GM13976 (cell line): ENCODE data around the gene RALGAPA1.

ENCODE experiments used
- DNase-seq: peaks from one replicate; pipeline ENCODE4 v3.0.0; 2012; ENCODE audit warnings: low spot score
- in situ Hi-C: fragments of 300-500 bp; cut with MboI; formaldehyde crosslinking; loops from one replicate; pipeline ENCODE4 v1.12.0; 2022; ENCODE audit warnings: low sequenced_read_pairs, mixed read lengths, inconsistent platforms; ENCODE audit not compliant: unreplicated experiment
- TF ChIP-seq, protein P1 (sequence below): IDR thresholded peaks from 2 replicates; pipeline ENCODE4 v1.5.1; 2012; ENCODE audit warnings: borderline replicate concordance, mild to moderate bottlenecking; ENCODE audit not compliant: insufficient read depth; ENCODE audit errors: extremely low read depth, missing control alignments, control extremely low read depth

Gene RALGAPA1

GRCh38 chr14:35534208-35534872, 274.8 kb downstream of the RALGAPA1 start:
- TF ChIP-seq, protein P1, sequence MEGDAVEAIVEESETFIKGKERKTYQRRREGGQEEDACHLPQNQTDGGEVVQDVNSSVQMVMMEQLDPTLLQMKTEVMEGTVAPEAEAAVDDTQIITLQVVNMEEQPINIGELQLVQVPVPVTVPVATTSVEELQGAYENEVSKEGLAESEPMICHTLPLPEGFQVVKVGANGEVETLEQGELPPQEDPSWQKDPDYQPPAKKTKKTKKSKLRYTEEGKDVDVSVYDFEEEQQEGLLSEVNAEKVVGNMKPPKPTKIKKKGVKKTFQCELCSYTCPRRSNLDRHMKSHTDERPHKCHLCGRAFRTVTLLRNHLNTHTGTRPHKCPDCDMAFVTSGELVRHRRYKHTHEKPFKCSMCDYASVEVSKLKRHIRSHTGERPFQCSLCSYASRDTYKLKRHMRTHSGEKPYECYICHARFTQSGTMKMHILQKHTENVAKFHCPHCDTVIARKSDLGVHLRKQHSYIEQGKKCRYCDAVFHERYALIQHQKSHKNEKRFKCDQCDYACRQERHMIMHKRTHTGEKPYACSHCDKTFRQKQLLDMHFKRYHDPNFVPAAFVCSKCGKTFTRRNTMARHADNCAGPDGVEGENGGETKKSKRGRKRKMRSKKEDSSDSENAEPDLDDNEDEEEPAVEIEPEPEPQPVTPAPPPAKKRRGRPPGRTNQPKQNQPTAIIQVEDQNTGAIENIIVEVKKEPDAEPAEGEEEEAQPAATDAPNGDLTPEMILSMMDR, result no peak
- DNase-seq, result peak; percentile 33
- in situ Hi-C loops, result no loop called here

DNA sequence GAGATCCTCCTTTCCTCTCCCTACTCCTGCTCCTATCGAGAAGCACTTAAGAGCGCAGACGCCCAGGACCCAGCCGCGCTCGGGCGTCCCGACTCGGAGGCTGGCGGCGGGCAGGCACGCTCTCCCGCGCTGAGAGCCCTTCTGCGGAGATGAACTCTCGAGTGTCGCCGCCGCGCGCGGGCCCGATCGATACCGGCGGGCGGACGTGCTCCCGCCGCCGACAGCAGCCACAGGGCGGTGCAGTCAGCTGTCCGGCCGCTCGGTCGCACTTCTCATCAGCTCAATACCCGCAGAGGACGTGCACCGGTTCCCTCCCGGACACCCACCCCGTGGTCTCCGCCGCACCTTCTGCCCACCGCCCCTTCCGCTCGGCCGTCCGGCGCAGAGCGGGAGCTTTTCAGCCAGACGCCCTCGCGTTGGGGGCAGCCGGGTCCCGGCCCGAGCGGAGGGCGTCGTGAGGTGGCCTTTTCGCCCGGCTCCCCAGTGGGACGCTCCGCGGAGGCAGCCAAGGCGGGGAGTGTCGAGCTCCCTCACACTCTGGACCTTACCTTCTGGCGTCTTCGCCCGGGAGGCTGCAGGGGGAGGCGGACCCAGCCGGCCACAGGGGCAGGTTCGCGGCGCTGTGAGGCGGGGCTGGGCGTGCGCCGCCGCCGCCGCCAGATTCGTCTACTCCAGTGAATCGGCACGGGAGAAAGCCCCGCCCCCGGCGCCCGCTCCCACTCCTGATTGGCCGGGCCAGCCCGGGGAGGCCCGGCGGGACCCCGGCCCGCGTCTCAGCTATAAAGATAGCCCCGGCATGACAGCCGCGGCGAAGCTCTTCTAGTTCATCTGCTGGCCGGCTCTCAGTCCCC, 275.5 kb downstream of the RALGAPA1 start, which contains the start of gene INSM2:
Gene INSM2 (plus strand): TSS at position 808 of the 851 bp plus-strand sequence. CDS start 89 bp downstream, outside the sequence.
- in situ Hi-C loops, result no loop called here
- TF ChIP-seq, protein P1, result peak; percentile 8
- DNase-seq, result peak; percentile 81

GRCh38 chr14:35532783-35533356, 276.2 kb downstream of the RALGAPA1 start:
- in situ Hi-C loops, result no loop called here
- TF ChIP-seq, protein P1, result no peak
- DNase-seq, result no peak

GRCh38 chr14:35531960-35532747, 276.9 kb downstream of the RALGAPA1 start:
- TF ChIP-seq, protein P1, result no peak
- in situ Hi-C loops, result no loop called here

GRCh38 chr14:35526962-35527361, 282.1 kb downstream of the RALGAPA1 start:
- TF ChIP-seq, protein P1, result no peak
- in situ Hi-C loops, result no loop called here
- no peak for DNase-seq

More at GRCh38 chr14:35531960-35532747, 276.9 kb downstream of the RALGAPA1 start:
- DNase-seq, result no peak

- TF ChIP-seq, protein P1, result no peak
- no peak for DNase-seq
- in situ Hi-C loops, result no loop called here
Observed at GRCh38 chr14:35525695-35526094, 283.4 kb downstream of the RALGAPA1 start.
